Calu3 (cell line): Measurements from ENCODE around the gene GPR39. TPM values are rescaled to one million over a fixed set of nuclear protein-coding genes. Genes with fewer than 3 reads are reported as not detected.

Experiments used
- BruUV-seq: library from RNA; stranded (reverse); fragments of 400-500 nt; replicated peaks from 2 replicates; lab custom pipeline; 2021; lab: Mats Ljungman, UMichigan
- CTCF ChIA-PET: fragments of 300-600 bp; sonication (Branson Sonifier 250); formaldehyde crosslinking; loops from one replicate; lab custom pipeline; 2022; ENCODE audit warnings: antibody characterized with exemption; lab: Charles Lee
- DNase-seq: peaks from one replicate; pipeline ENCODE4 v3.0.0; 2022
- H3K27ac Mint-ChIP-seq: one replicate; pipeline ENCODE4 v1.8.0; 2022; ENCODE audit warnings: mixed read lengths; ENCODE audit not compliant: unreplicated experiment
- H3K27me3 Mint-ChIP-seq: one replicate; pipeline ENCODE4 v1.8.0; 2022; ENCODE audit warnings: mixed read lengths; ENCODE audit not compliant: unreplicated experiment
- H3K36me3 Mint-ChIP-seq: one replicate; pipeline ENCODE4 v1.8.0; 2022; ENCODE audit warnings: mild to moderate bottlenecking, moderate library complexity, mixed read lengths; ENCODE audit not compliant: insufficient read depth, unreplicated experiment
- H3K4me1 Mint-ChIP-seq: one replicate; pipeline ENCODE4 v1.8.0; 2022; ENCODE audit warnings: mild to moderate bottlenecking, low read depth, mixed read lengths; ENCODE audit not compliant: unreplicated experiment
- H3K4me3 Mint-ChIP-seq: one replicate; pipeline ENCODE4 v1.8.0; 2022; ENCODE audit warnings: mild to moderate bottlenecking, low read depth, moderate library complexity, mixed read lengths; ENCODE audit not compliant: unreplicated experiment
- H3K9me3 Mint-ChIP-seq: one replicate; pipeline ENCODE4 v1.8.0; 2022; ENCODE audit warnings: low read depth, mixed read lengths; ENCODE audit not compliant: unreplicated experiment
- CTCF ChIP-seq: fragments of 200-600 bp; IDR thresholded peaks from one replicate; pipeline ENCODE4 v1.8.0; 2022; ENCODE audit warnings: antibody characterized with exemption; ENCODE audit not compliant: unreplicated experiment
- intact Hi-C: fragments of 100-400 bp; cut with micrococcal nuclease; formaldehyde crosslinking; loops from one replicate; pipeline ENCODE4 v1.10.0; 2022; ENCODE audit not compliant: unreplicated experiment
- total RNA-seq: library from RNA; stranded (reverse); gene quantifications from 2 replicates; pipeline ENCODE4 v1.2.3, GENCODE V29; 2022

Gene GPR39
- total RNA-seq, 1 experiment from 2014 or later = 24.9 TPM

DNA sequence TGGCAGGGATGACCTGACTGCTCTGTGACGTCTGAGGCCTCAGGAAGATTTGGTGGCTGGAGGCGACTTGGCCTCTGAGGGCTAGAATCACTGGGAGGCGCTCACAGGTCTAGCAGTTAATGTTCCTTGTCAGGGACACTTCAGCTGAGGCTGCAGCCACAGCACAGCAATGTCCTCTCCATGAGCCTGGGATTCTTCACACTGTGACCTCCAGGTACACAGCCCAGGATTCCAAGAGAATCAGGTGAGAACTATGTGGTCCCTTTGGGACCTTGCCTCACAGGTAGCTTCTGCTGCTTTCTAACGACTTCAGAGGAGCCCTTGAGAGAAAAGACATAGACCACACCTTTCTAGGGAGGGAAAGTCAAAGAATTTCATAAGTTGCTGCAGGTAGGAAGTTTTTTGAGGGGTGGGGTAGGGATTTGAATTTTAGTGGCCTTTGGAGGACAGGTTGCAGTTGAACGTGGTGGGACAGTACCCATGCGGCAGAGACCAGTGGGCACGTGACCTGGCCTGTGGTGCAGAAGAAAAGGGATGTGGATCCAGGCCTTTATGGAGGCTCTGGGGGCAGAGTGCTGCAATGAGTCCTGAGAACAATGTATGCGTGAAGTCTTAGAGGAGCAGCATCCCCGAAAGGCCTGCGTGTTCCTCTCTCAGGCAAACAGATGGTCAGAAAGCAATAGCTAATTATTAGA, 167.2 kb downstream of the GPR39 start:
- Mint-ChIP-seq H3K9me3 (no peaks in the 10 kb centered on the region), H3K27ac (no peak overlapping the region), H3K27me3 (no peaks in the 10 kb centered on the region), H3K36me3 (no peaks in the 10 kb centered on the region), H3K4me3 (no peak overlapping the region), H3K4me1 (peaks cover 15% of the 10 kb centered on the region)
- intact Hi-C loops = no loop called here
- no TSS peak for BruUV-seq
- no peak for TF ChIP-seq CTCF
- CTCF ChIA-PET = interaction anchor here (0.6 kb wide), 1 partner anchor 146 kb away, joined by 4 read pairs; no protein-coding TSS in a partner anchor
- DNase-seq = no peak

- intact Hi-C loops = no loop called here
- peaks cover 19% of the 10 kb centered on the region for H3K4me1 Mint-ChIP-seq
- H3K27me3 Mint-ChIP-seq = no peaks in the 10 kb centered on the region
- no peak overlapping the region for H3K27ac Mint-ChIP-seq
- no peaks in the 10 kb centered on the region for H3K36me3 Mint-ChIP-seq
- CTCF ChIA-PET = no interaction called here
- TF ChIP-seq CTCF = no peak
- no peak overlapping the region for H3K4me3 Mint-ChIP-seq
- BruUV-seq = no TSS peak
- no peak for DNase-seq
- H3K9me3 Mint-ChIP-seq = no peaks in the 10 kb centered on the region
These were observed 168.6 kb downstream of the GPR39 start for GRCh38 chr2:132584976-132585817.

GRCh38 chr2:132586101-132586511, 169.5 kb downstream of the GPR39 start:
- no peak overlapping the region for H3K27ac Mint-ChIP-seq
- BruUV-seq = no TSS peak
- TF ChIP-seq CTCF = no peak
- no peaks in the 10 kb centered on the region for H3K36me3 Mint-ChIP-seq
- intact Hi-C loops = no loop called here
- CTCF ChIA-PET = interaction anchor here (0.7 kb wide), 1 partner anchor 598 kb away, joined by 5 read pairs; no protein-coding TSS in a partner anchor
- H3K4me1 Mint-ChIP-seq = peaks cover 19% of the 10 kb centered on the region
- no peak overlapping the region for H3K4me3 Mint-ChIP-seq
- DNase-seq = no peak
- no peaks in the 10 kb centered on the region for H3K27me3 Mint-ChIP-seq
- no peaks in the 10 kb centered on the region for H3K9me3 Mint-ChIP-seq

GRCh38 chr2:132586835-132587234, 170.2 kb downstream of the GPR39 start:
- Mint-ChIP-seq H3K9me3 (no peaks in the 10 kb centered on the region), H3K27me3 (no peaks in the 10 kb centered on the region), H3K36me3 (no peaks in the 10 kb centered on the region), H3K27ac (no peak overlapping the region), H3K4me1 (peaks cover 21% of the 10 kb centered on the region), H3K4me3 (no peak overlapping the region)
- no peak for TF ChIP-seq CTCF
- no TSS peak for BruUV-seq
- CTCF ChIA-PET = no interaction called here
- intact Hi-C loops = no loop called here
- DNase-seq = no peak
